CD4-positive, alpha-beta memory T cell (primary cell): ENCODE results near the gene MYOM1. TPM values are rescaled to one million over a fixed set of nuclear protein-coding genes. Genes with fewer than 3 reads are reported as not detected.
A peak's percentile ranks its signal among the peaks of the same experiment; 100 is the strongest.

Experiments used
- CTCF ChIA-PET: fragments of 350-600 bp; sonication (Branson Sonifier 250); formaldehyde crosslinking; loops from one replicate; lab custom pipeline; 2021; ENCODE audit warnings: inconsistent platforms; ENCODE audit not compliant: partially characterized antibody; lab: Charles Lee
- POLR2A ChIA-PET: fragments of 350-600 bp; sonication (Branson Sonifier 250); formaldehyde crosslinking; loops from one replicate; lab custom pipeline; 2021; ENCODE audit not compliant: partially characterized antibody; lab: Charles Lee
- DNase-seq, 5 donors: peaks; one replicate each; pipeline versions ENCODE4 v3.0.0 to v3.0.0-alpha.2; 2020 to 2022; ENCODE audit warnings: mixed read lengths in 1 of 5
- H3K27ac ChIP-seq: one replicate; pipeline ENCODE4 v1.7.0; 2013; ENCODE audit warnings: low read depth, low read length
- H3K27me3 ChIP-seq: 2 replicates; pipeline ENCODE4 v1.7.0; 2013; ENCODE audit warnings: mild to moderate bottlenecking, low read length, moderate library complexity; ENCODE audit not compliant: insufficient read depth
- H3K36me3 ChIP-seq: 2 replicates; pipeline ENCODE4 v1.7.0; 2013; ENCODE audit warnings: mild to moderate bottlenecking, low read length, moderate library complexity; ENCODE audit not compliant: insufficient read depth
- H3K4me1 ChIP-seq: 2 replicates; pipeline ENCODE4 v1.7.0; 2013; ENCODE audit warnings: mild to moderate bottlenecking, low read length, moderate library complexity; ENCODE audit not compliant: insufficient read depth
- H3K4me3 ChIP-seq, 2 donors: one replicate each; pipeline ENCODE4 v1.7.0; 2013; ENCODE audit warnings: low read length in 2 of 2, mild to moderate bottlenecking in 1 of 2
- H3K9me3 ChIP-seq, 2 donors: one replicate each; pipeline ENCODE4 v1.7.0; 2013; ENCODE audit warnings: low read length in 2 of 2, control low read depth in 1 of 2; ENCODE audit not compliant: control insufficient read depth in 1 of 2
- H3K27ac Mint-ChIP-seq, 7 donors: one replicate each; pipeline ENCODE4 v1.8.0; 2020 to 2021; ENCODE audit warnings: mixed read lengths in 7 of 7, mild to moderate bottlenecking in 6 of 7, inconsistent platforms in 3 of 7, moderate library complexity in 3 of 7
- H3K27me3 Mint-ChIP-seq, 2 donors: one replicate each; pipeline ENCODE4 v1.8.0; 2020 to 2021; ENCODE audit warnings: mixed read lengths in 2 of 2
- H3K36me3 Mint-ChIP-seq, 2 donors: one replicate each; pipeline ENCODE4 v1.8.0; 2020 to 2021; ENCODE audit warnings: mixed read lengths in 2 of 2, inconsistent platforms in 1 of 2, mild to moderate bottlenecking in 1 of 2
- H3K4me1 Mint-ChIP-seq, 4 donors: one replicate each; pipeline ENCODE4 v1.8.0; 2020 to 2021; ENCODE audit warnings: mixed read lengths in 4 of 4, mild to moderate bottlenecking in 1 of 4
- H3K4me3 Mint-ChIP-seq, 8 donors: one replicate each; pipeline ENCODE4 v1.8.0; 2020 to 2021; ENCODE audit warnings: mixed read lengths in 8 of 8, mild to moderate bottlenecking in 7 of 8, moderate library complexity in 6 of 8, inconsistent platforms in 3 of 8
- H3K9me3 Mint-ChIP-seq, 8 donors: one replicate each; pipeline ENCODE4 v1.8.0; 2020 to 2021; ENCODE audit warnings: mixed read lengths in 8 of 8, mild to moderate bottlenecking in 5 of 8, inconsistent platforms in 3 of 8, moderate library complexity in 1 of 8
- intact Hi-C: fragments of 100-400 bp; cut with micrococcal nuclease; formaldehyde crosslinking; loops from one replicate; pipeline ENCODE4 v1.15.1; 2023
- polyA plus RNA-seq, 2 donors: library from polyadenylated mRNA; unstranded; fragments of 300-500 nt; fragmentation: Illumina TruSeq; gene quantifications; one replicate each; pipeline ENCODE4 v1.2.3, GENCODE V29; 2021
- total RNA-seq, 2 experiments: library from RNA; stranded (reverse); gene quantifications; one replicate each; pipeline ENCODE4 v1.2.3, GENCODE V29; 2021

MYOM1 gene
- total and polyA plus RNA-seq, 4 experiments from 2014 or later, result 0.09 to 4.2 (median 1.8) TPM

DNA sequence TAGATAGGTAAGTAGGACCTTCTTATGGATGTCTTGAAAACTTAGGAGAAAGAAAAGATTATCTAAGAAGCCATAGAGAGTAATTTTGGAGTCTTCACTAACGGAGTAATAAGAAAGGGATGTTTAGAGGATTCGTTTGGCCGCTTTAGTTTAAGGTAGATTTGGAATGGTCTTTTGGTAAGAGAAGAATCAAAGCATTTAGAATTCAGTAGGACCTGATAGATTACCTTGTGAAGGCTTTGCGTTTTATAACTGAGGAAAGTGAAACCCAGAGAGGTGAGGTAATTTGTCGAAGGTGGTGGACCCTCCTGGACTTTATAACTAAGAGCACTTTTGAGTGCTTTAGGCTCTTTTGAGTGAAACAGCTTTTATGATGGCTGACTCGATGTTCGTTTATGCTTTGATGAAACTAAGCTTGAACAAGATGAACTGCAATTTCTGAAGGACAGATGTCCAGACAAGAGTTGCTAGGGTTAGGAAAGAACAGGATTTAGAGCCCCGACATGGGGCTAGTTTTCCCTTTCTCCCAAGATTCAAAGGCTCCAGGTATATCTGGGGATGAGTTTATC, 43.4 kb upstream of the MYOM1 start:
- Mint-ChIP-seq H3K27me3 (no peaks in the 10 kb centered on the region), H3K4me3 (peak overlapping the region; percentile 86 to 98 (median 94)), H3K27ac (peak overlapping the region; percentile 91 to 99 (median 92)), H3K4me1 (peaks cover 60 to 90% (median 70%) of the 10 kb centered on the region in 4 donors), H3K9me3 (no peaks in the 10 kb centered on the region), H3K36me3 (peaks cover 3 to 41% of the 10 kb centered on the region in 2 donors)
- H3K9me3 ChIP-seq, result no peaks in the 10 kb centered on the region
- H3K27ac ChIP-seq, result peak overlapping the region; percentile 90
- POLR2A ChIA-PET, result interaction anchor here (0.6 to 9.0 kb wide), 12 partner anchors 13 to 340 kb away, joined by 3 to 418 read pairs (median 4); partner anchors contain the start of genes MYL12A and TGIF1
- DNase-seq, result no peak
- H3K4me1 ChIP-seq, result peaks cover 81% of the 10 kb centered on the region
- CTCF ChIA-PET, result interaction anchor here (0.7 to 2.1 kb wide), 8 partner anchors 12 to 331 kb away, joined by 3 to 7 read pairs (median 5); partner anchors contain the start of gene MYL12A
- intact Hi-C loops, result loop anchor here (2.0 to 5.0 kb wide), 3 partner anchors 186 to 339 kb away; partner anchors contain the start of gene LPIN2
- H3K27me3 ChIP-seq, result no peaks in the 10 kb centered on the region
- peaks cover 5% of the 10 kb centered on the region for H3K36me3 ChIP-seq
- peak overlapping the region; percentile 68 to 89 for H3K4me3 ChIP-seq

DNA sequence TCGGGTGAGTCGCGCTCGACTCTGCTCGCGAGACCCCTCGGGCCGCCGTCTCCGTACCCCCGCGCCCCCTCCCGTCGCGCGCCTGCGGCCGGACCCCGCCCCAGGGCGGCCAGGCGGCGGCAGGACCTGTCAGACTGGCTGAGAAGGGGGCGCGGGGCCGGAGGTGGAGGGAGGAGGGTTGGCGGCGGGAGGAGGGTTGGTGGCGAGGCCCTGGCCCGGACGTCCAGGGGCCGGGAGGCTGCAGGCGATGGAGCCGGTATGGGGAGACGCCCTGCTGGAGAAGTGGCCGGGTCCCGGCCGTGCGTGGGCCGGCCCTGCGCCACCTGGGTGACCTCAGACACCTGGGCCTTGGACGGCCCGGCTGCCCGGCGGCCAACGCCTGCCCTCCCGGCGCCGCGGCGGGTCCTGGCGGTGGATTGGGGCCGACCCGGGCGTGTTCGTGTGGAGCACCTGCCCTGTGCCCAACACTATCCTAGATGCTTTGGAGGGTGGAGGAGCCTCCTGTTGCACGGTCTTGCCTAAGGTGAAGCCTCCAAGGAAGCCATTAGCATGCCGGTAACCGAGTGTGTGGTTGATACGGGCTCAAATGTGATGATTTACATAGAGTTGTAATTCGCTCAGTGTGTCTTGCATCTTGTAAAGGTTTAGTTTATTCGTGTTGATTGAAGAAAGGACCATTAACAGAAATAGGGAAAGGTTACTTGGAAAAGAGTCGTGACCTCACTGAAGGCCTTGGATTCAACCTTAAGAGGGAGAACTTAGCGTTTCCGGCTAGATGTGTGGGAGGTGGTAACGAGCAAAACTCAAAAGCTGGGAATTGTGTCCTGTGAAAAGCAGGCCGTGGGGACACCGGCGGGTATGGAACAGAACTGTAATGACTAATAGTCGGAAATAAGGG, 42.7 kb upstream of the MYOM1 start:
- H3K4me3 ChIP-seq, result peak overlapping the region; percentile 68 to 89
- ChIA-PET POLR2A (interaction anchor here (0.9 to 9.0 kb wide), 28 partner anchors 8 to 626 kb away, joined by 3 to 418 read pairs (median 7); partner anchors contain the start of genes LPIN2, MYL12A and TGIF1), CTCF (interaction anchor here (0.7 to 3.4 kb wide), 10 partner anchors 11 to 332 kb away, joined by 3 to 41 read pairs (median 6); partner anchors contain the start of gene MYL12A)
- H3K36me3 ChIP-seq, result peaks cover 12% of the 10 kb centered on the region
- H3K27me3 Mint-ChIP-seq, result no peaks in the 10 kb centered on the region
- H3K4me1 Mint-ChIP-seq, result peaks cover 61 to 92% (median 72%) of the 10 kb centered on the region in 4 donors
- H3K9me3 Mint-ChIP-seq, result no peaks in the 10 kb centered on the region
- peaks cover 11 to 48% of the 10 kb centered on the region in 2 donors for H3K36me3 Mint-ChIP-seq
- no peaks in the 10 kb centered on the region for H3K27me3 ChIP-seq
- peak overlapping the region; percentile 90 for H3K27ac ChIP-seq
- intact Hi-C loops, result loop anchor here (2.0 to 5.0 kb wide), 3 partner anchors 186 to 340 kb away; partner anchors contain the start of gene LPIN2
- peak in 4 of 5 donors; percentile 49 to 62 (median 52) for DNase-seq
- peaks cover 81% of the 10 kb centered on the region for H3K4me1 ChIP-seq
- H3K27ac Mint-ChIP-seq, result peak overlapping the region; percentile 91 to 100 (median 99)
- peak overlapping the region; percentile 92 to 100 (median 98) for H3K4me3 Mint-ChIP-seq
- no peaks in the 10 kb centered on the region for H3K9me3 ChIP-seq

DNA sequence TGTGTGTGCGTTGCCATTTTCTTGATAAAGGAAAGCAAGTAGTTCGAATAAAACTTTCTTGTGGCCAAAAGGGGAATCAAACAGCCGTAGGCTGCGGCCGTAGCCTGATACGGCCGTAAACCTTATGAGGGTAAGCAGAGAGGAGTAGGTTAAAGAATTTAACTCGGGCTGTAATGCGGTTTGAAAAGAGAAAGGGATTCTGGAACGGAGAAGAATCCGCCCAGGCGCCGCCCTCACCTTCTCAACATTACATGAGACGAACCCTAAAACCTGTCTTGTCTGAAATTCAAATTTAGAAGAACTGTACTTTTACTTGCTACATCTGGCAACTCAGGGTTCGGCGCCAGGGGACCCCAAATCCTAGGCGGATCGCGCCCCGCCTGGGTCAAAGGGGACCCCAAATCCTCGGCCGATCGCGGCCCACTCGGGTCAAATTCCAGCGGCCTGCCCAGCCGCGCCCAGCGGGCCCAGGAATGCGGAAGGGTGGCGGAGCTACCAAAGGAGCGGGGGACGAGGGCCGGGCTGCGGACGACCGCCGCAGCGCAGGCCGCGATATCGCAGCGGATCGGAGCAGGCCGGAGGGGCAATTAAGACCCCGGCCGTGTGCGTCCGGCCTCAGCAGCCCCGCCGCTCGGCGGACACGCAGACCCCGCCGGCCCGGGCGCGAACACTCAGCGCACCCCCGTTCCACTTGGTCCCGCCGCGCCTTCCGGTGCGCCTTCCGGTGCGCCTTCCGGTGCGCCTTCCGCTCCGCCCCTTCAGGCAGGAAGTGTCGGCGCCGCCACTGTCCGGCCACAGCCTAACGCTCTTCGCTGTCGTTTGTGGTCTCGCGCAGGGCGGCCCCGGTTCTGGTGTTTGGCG, 41.8 kb upstream of the MYOM1 start, which contains the start of gene MYL12B:
MYL12B (plus strand) TSS at position 761 of the 861 bp plus-strand sequence. CDS start 10,766 bp downstream, outside the sequence.
- peak within 1 kb of the TSS; percentile 90 for H3K27ac ChIP-seq
- H3K36me3 ChIP-seq, result peaks cover 21% of the 10 kb centered on the region
- intact Hi-C loops, result loop anchor here (1.0 to 5.0 kb wide), 5 partner anchors 13 to 341 kb away; partner anchors contain the start of gene LPIN2
- Mint-ChIP-seq H3K27ac (peak within 1 kb of the TSS; percentile 98 to 100 (median 99)), H3K27me3 (no peaks in the 10 kb centered on the region), H3K36me3 (peaks cover 18 to 56% of the 10 kb centered on the region in 2 donors), H3K9me3 (no peaks in the 10 kb centered on the region), H3K4me1 (peaks cover 57 to 92% (median 70%) of the 10 kb centered on the region in 4 donors), H3K4me3 (peak within 1 kb of the TSS; percentile 94 to 100 (median 98))
- peak; percentile 83 to 91 (median 86) for DNase-seq
- POLR2A ChIA-PET, result interaction anchor here (0.5 to 9.0 kb wide), 30 partner anchors 8 to 625 kb away, joined by 3 to 418 read pairs (median 5); partner anchors contain the start of genes LPIN2, MYL12A and TGIF1
- H3K27me3 ChIP-seq, result no peaks in the 10 kb centered on the region
- CTCF ChIA-PET, result interaction anchor here (0.8 to 3.4 kb wide), 6 partner anchors 11 to 267 kb away, joined by 3 to 41 read pairs (median 6); partner anchors contain the start of gene MYL12A
- H3K4me1 ChIP-seq, result peaks cover 81% of the 10 kb centered on the region
- H3K9me3 ChIP-seq, result no peaks in the 10 kb centered on the region
- H3K4me3 ChIP-seq, result peak within 1 kb of the TSS; percentile 89 to 94

DNA sequence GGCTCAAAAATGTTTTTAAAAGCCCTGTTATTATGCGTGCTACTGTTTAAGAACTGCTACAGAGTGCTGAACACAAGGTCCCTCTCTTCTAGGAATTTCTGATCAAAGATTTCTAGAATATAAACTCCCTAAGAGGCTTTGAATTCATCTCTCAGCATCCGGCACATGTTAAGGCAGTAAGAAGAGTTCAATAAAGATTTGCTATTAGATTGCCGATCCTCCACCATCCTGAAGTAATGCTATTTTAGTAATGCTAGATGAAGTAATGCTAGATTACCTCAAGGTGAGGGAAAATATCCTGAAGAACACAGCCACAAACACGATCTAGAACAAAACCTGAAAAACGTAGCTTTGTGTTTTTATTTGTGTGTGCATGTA, 41.2 kb upstream of the MYOM1 start:
- peaks cover 54 to 92% (median 69%) of the 10 kb centered on the region in 4 donors for H3K4me1 Mint-ChIP-seq
- CTCF ChIA-PET, result interaction anchor here (0.8 to 3.4 kb wide), 7 partner anchors 10 to 280 kb away, joined by 3 to 41 read pairs (median 5); partner anchors contain the start of gene MYL12A
- Histone ChIP-seq H3K27ac (peak overlapping the region; percentile 90), H3K36me3 (peaks cover 27% of the 10 kb centered on the region), H3K4me3 (peak overlapping the region; percentile 89 to 94), H3K27me3 (no peaks in the 10 kb centered on the region), H3K9me3 (no peaks in the 10 kb centered on the region), H3K4me1 (peaks cover 81% of the 10 kb centered on the region)
- POLR2A ChIA-PET, result interaction anchor here (0.5 to 9.0 kb wide), 30 partner anchors 9 to 624 kb away, joined by 3 to 418 read pairs (median 5); partner anchors contain the start of genes LPIN2, MYL12A and TGIF1
- H3K36me3 Mint-ChIP-seq, result peaks cover 24 to 60% of the 10 kb centered on the region in 2 donors
- H3K9me3 Mint-ChIP-seq, result no peaks in the 10 kb centered on the region
- H3K27me3 Mint-ChIP-seq, result no peaks in the 10 kb centered on the region
- no peak for DNase-seq
- H3K27ac Mint-ChIP-seq, result peak overlapping the region; percentile 98 to 100 (median 99)
- intact Hi-C loops, result loop anchor here (1.0 to 5.0 kb wide), 4 partner anchors 13 to 341 kb away; partner anchors contain the start of gene LPIN2
- H3K4me3 Mint-ChIP-seq, result peak overlapping the region; percentile 94 to 100 (median 98)

DNA sequence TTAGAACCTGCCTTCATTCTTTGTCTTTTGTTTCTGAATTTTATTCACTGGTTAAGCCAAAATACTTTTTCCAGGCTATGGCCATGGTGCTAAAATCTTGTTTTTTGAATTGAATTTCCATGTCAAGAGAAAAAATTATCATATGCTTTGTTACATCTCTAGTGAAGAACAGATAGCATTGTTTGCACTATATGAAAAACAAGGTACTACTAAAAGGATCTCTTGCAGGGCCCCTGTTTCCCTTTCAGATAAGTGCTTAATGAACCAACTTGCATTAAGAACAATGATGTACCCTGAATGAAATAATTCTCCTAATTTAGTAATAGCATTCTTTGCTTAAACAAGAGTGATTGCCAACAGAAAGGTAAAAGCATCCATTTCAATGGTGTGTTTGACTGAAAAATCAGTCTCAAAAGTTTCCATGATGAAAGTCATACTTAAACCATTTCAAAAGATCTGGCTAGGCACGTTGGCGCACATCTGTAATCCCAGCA, 37.9 kb upstream of the MYOM1 start:
- Histone ChIP-seq H3K36me3 (peaks cover 60% of the 10 kb centered on the region), H3K9me3 (no peaks in the 10 kb centered on the region), H3K27me3 (no peaks in the 10 kb centered on the region), H3K4me1 (peaks cover 86% of the 10 kb centered on the region), H3K27ac (no peak overlapping the region), H3K4me3 (no peak overlapping the region)
- Mint-ChIP-seq H3K9me3 (no peaks in the 10 kb centered on the region), H3K36me3 (peaks cover 54 to 76% of the 10 kb centered on the region in 2 donors), H3K4me1 (peaks cover 56 to 91% (median 72%) of the 10 kb centered on the region in 4 donors), H3K27ac (peak overlapping the region in 5 of 7 donors; percentile 12 to 99 (median 79)), H3K27me3 (no peaks in the 10 kb centered on the region), H3K4me3 (peak overlapping the region in 1 of 8 donors; percentile 24)
- DNase-seq, result no peak
- intact Hi-C loops, result no loop called here
- ChIA-PET POLR2A (interaction anchor here (3.3 kb wide), 1 partner anchor 11 kb away, joined by 34 read pairs; the partner anchor contains the start of gene MYL12A), CTCF (no interaction called here)
